Measurements from ENCODE around the gene PLCXD1. TPM values are rescaled to one million over a fixed set of nuclear protein-coding genes. Genes with fewer than 3 reads are reported as not detected.
"Not testable (repeated sequence)": the region's sequence is repeated elsewhere in the genome, so short reads cannot be mapped to it uniquely, and the experiment has no call there.

The PLCXD1 gene
- total RNA-seq, 1 donor from 2014 or later, result 28.7 TPM

GRCh38 chrX:350148-350533 is 69.0 kb downstream of the PLCXD1 start:
- DNase-seq (ENCODE audit: low read depth), result no peak
- no peak overlapping the region for H3K4me3 ChIP-seq (ENCODE audit: low read depth, low read length)
- no peak for TF ChIP-seq CTCF (conservative IDR thresholded peaks at IDR 0.05; ENCODE audit: low read depth, low read length)

- DNase-seq (ENCODE audit: low read depth), result no peak
- TF ChIP-seq CTCF (conservative IDR thresholded peaks at IDR 0.05; ENCODE audit: low read depth, low read length), result no peak
Observed at GRCh38 chrX:350534-351323, 69.5 kb downstream of the PLCXD1 start.

GRCh38 chrX:351324-351641 is 70.1 kb downstream of the PLCXD1 start:
- not testable (repeated sequence) for DNase-seq (ENCODE audit: low read depth); H3K4me3 ChIP-seq (ENCODE audit: low read depth, low read length)

More at GRCh38 chrX:350534-351323, 69.5 kb downstream of the PLCXD1 start:
- H3K4me3 ChIP-seq (ENCODE audit: low read depth, low read length), result no peak overlapping the region

DNA sequence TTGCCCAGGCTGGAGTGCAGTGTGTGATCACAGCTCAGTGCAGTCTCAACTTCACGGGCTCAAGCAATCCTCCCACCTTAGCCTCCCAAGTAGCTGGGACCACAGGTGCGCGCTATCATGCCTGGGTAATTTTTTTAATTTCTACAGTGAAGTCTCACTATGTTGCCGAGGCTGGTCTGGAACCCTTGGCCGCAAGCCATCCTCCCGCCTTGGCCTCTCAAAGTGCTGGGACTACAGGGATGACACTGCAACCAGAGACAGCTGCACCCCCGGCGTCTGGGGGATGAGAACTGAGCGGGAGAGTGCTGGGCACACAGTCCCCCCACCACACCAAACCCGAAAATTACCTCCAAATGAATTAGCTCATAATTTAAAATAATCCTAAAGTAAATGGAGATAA is 70.6 kb downstream of the PLCXD1 start:
- DNase-seq (ENCODE audit: low read depth), result no peak
- H3K4me3 ChIP-seq (ENCODE audit: low read depth, low read length), result no peak overlapping the region
- no peak for TF ChIP-seq CTCF (conservative IDR thresholded peaks at IDR 0.05; ENCODE audit: low read depth, low read length)

DNA sequence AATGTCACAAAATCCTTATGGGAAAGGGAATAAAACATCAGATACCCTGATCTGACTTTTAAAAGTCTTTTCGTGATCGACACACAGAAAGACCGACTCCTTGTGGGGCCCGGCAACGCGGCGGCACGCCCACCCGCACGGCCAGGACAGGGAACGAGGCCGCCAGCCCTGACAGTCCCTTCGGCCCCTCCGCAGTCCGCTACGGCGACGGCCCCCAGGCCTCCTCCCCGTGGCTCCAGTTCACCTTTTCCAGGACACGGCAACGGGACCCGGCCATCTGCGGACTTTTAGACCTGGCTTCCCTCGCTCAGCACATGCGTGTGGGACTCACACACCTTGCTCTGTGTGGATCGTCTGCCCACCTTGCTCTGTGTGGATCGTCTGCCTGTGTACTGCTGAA is 71.0 kb downstream of the PLCXD1 start:
- no peak for TF ChIP-seq CTCF (conservative IDR thresholded peaks at IDR 0.05; ENCODE audit: low read depth, low read length)
- H3K4me3 ChIP-seq (ENCODE audit: low read depth, low read length), result no peak overlapping the region
- no peak for DNase-seq (ENCODE audit: low read depth)

DNA sequence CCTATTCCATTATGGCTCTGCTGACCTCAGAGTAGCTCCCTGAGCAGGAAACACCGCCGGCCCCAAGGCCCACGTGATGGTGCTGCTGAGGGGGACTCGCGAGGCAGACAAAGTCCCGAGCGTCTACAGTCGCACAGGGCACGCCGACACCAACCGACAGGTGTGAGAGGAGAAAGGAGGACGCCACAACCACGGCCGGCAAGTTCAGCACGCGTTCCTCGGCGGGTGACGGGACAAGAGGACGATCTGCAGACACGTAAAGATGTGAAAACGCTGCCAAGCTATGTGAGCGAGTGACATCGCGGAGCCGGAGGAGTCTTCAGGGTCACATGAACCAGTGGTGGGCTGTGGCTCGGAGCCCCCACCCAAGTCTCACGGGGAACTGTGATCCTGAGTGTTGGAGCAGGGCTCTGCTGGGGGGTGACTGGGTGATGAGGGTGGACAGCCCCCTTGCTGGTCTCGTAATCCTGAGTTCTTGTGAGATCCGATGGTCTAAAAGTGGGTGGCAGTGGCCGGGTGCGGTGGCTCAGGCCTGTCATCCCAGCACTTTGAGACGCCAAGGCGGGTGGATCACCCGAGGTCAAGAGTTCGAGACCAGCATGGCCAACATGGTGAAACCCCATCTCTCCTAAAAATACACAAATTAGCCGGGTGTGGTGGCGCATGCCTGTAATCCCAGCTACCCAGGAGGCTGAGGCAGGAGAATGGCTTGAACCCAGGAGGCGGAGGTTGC is 71.6 kb downstream of the PLCXD1 start:
- TF ChIP-seq CTCF (conservative IDR thresholded peaks at IDR 0.05; ENCODE audit: low read depth, low read length), result no peak

More for the DNA sequence above, 71.6 kb downstream of the PLCXD1 start:
- DNase-seq (ENCODE audit: low read depth), result no peak
- no peak overlapping the region for H3K4me3 ChIP-seq (ENCODE audit: low read depth, low read length)

Other genes with a start within 250 kb of the PLCXD1 start
- gene GTPBP6, start 37.4 kb downstream of the PLCXD1 start, total RNA-seq, result 36.2 and 62.4 TPM in 2 replicates
- 27.6 and 38.3 TPM in 2 replicates for gene PPP2R3B, start 105.5 kb downstream of the PLCXD1 start, total RNA-seq

Data from epithelial cell of proximal tubule (primary cell).